Prostate gland (tissue), 2 donors: Measurements from ENCODE around the gene SNX10.

Experiments used
- CTCF ChIP-seq, 4 experiments: fragments of 200-600 bp in 2 of 4; fragments of 450-650 bp in 2 of 4; sonication (generic) in 2 of 4; IDR thresholded peaks; 1 replicate in 3 of 4; 2 replicates in 1 of 4; pipeline ENCODE4 v1.5.1; 2016 to 2019; ENCODE audit warnings: antibody characterized with exemption in 4 of 4, mild to moderate bottlenecking in 2 of 4, moderate library complexity in 2 of 4
- POLR2A ChIP-seq: fragments of 450-650 bp; IDR thresholded peaks from one replicate; pipeline ENCODE4 v1.6.1; 2016; ENCODE audit warnings: antibody characterized with exemption, mild to moderate bottlenecking
- POLR2AphosphoS5 ChIP-seq: sonication (generic); formaldehyde crosslinking; IDR thresholded peaks from one replicate; pipeline ENCODE4 v1.6.1; 2017; ENCODE audit warnings: antibody characterized with exemption

GRCh38 chr7:26349005-26349915 is 57.6 kb downstream of the SNX10 start:
- TF ChIP-seq POLR2A (no peak), CTCF (IDR thresholded peaks at IDR 0.05) (no peak), POLR2AphosphoS5 (no peak)
